Measurements from ENCODE around the gene BASP1.

BASP1 gene

DNA sequence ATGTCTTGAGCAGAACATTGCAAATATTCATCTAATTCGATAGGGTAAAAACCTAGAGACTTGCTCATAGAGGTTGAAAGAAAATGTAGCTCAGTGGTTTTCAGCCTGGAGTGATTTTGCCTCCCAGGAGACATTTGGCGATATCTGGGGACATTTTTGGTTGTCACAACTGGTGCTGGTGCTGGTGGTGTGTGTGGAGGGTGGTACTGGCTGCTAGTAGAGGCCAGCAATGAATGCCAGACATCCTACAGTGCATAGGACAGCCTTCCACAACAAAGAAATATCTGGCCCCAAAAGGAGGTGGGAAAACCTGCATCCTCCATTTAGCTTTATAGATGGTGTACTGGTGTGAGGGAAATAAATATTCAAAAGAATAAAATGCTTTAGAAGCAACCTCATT lies 2.1 kb upstream of the BASP1 start:
- no peaks in the 10 kb centered on the region for H3K27me3 ChIP-seq (ENCODE audit: control insufficient read depth, insufficient read depth, low read length)
- no peaks in the 10 kb centered on the region for H3K4me1 ChIP-seq (ENCODE audit: control insufficient read depth, insufficient read depth, low read length)
- no CpG with 5 or more reads among the region's 2 CpGs for WGBS (ENCODE audit: insufficient coverage, insufficient read length)
- no peak for DNase-seq (ENCODE audit: low read depth, low spot score)
- no peaks in the 10 kb centered on the region for H3K36me3 ChIP-seq (ENCODE audit: control insufficient read depth, insufficient read depth, low read length)
- no peaks in the 10 kb centered on the region for H3K9me3 ChIP-seq (ENCODE audit: control insufficient read depth, insufficient read depth, low read length)
- H3K4me3 ChIP-seq (ENCODE audit: low read length): no peak overlapping the region
- no peak overlapping the region for H3K27ac ChIP-seq (ENCODE audit: low read length)

- peak overlapping the region; percentile 86 for H3K4me3 ChIP-seq (ENCODE audit: low read length)
Measured at GRCh38 chr5:17216176-17216973, 1.1 kb upstream of the BASP1 start.

GRCh38 chr5:17216974-17217492 lies 398 bp upstream of the BASP1 start:
- Histone ChIP-seq H3K36me3 (ENCODE audit: control insufficient read depth, insufficient read depth, low read length) (no peaks in the 10 kb centered on the region), H3K27ac (ENCODE audit: low read length) (no peak overlapping the region), H3K9me3 (ENCODE audit: control insufficient read depth, insufficient read depth, low read length) (no peaks in the 10 kb centered on the region), H3K4me1 (ENCODE audit: control insufficient read depth, insufficient read depth, low read length) (no peaks in the 10 kb centered on the region; the same call in 1 of the 2 replicates), H3K27me3 (ENCODE audit: control insufficient read depth, insufficient read depth, low read length) (no peaks in the 10 kb centered on the region), H3K4me3 (ENCODE audit: low read length) (peak overlapping the region; percentile 86)
- no CpG with 5 or more reads among the region's 22 CpGs for WGBS (ENCODE audit: insufficient coverage, insufficient read length)
- no peak for DNase-seq (ENCODE audit: low read depth, low spot score)

More at GRCh38 chr5:17216176-17216973, 1.1 kb upstream of the BASP1 start:
- no peak for DNase-seq (ENCODE audit: low read depth, low spot score)
- Histone ChIP-seq H3K27ac (ENCODE audit: low read length) (no peak overlapping the region), H3K9me3 (ENCODE audit: control insufficient read depth, insufficient read depth, low read length) (no peaks in the 10 kb centered on the region), H3K36me3 (ENCODE audit: control insufficient read depth, insufficient read depth, low read length) (no peaks in the 10 kb centered on the region), H3K27me3 (ENCODE audit: control insufficient read depth, insufficient read depth, low read length) (no peaks in the 10 kb centered on the region), H3K4me1 (ENCODE audit: control insufficient read depth, insufficient read depth, low read length) (no peaks in the 10 kb centered on the region)
- no CpG with 5 or more reads among the region's 59 CpGs for WGBS (ENCODE audit: insufficient coverage, insufficient read length)

DNA sequence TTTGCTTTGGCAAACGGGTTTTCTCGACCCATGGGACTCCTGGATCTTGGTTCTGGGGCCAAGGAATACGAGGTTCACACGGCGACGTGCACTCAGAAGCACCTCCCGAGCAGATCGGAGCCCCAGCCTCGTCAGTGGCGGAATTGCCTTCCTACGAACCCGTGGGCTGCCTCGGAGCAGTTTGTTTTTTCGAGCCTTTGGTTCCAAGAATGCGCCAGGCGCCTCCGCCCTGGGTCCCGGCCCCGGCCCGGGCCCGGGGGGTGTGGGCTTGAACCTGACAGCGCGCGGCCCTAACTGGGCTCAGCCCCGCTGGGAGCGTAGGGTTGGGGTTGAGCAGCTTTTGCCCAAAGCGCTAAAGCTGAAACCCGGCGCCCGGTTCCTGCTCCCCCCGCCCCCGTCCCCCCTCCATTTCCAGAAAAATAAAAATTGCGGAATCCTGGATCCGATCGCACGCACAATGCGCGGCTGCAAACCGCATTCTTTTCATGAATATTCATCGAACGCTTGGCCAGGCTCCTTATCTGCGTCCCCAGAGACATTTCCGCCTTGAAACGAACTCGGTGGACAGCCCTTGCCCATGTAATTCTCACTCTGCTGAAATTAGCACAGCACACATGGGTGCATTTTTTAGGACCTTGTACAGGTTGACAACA lies 1.0 kb downstream of the BASP1 start:
- H3K27me3 ChIP-seq (ENCODE audit: control insufficient read depth, insufficient read depth, low read length): no peaks in the 10 kb centered on the region
- no peaks in the 10 kb centered on the region for H3K36me3 ChIP-seq (ENCODE audit: control insufficient read depth, insufficient read depth, low read length)
- H3K9me3 ChIP-seq (ENCODE audit: control insufficient read depth, insufficient read depth, low read length): no peaks in the 10 kb centered on the region
- DNase-seq (ENCODE audit: low read depth, low spot score): no peak
- peaks cover 5% of the 10 kb centered on the region; the same call in 1 of the 2 replicates for H3K4me1 ChIP-seq (ENCODE audit: control insufficient read depth, insufficient read depth, low read length)
- peak overlapping the region; percentile 86 for H3K4me3 ChIP-seq (ENCODE audit: low read length)
- H3K27ac ChIP-seq (ENCODE audit: low read length): no peak overlapping the region
- WGBS (ENCODE audit: insufficient coverage, insufficient read length): no CpG with 5 or more reads among the region's 45 CpGs

DNA sequence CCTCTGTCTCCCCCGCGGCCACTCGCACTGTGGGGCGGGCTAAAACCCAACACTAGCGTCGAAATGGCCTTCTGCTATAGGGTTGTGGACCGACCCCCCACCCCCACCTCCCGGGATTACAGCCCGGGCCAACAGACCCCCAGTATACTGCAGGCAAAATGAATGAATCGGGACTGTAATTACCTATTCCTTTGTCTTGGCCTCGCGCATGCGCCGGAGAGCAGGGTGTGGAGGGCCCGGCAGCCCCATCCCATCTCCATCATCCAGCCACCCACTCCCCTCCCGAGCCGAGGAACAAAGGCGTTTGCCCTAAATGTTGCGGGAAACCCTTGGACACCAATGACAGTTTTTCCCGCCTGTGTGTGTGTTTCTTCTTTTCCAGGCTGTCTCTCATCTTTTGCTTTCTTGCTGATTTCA lies 1.6 kb downstream of the BASP1 start:
- Histone ChIP-seq H3K4me1 (ENCODE audit: control insufficient read depth, insufficient read depth, low read length) (peaks cover 7% of the 10 kb centered on the region; the same call in 1 of the 2 replicates), H3K36me3 (ENCODE audit: control insufficient read depth, insufficient read depth, low read length) (no peaks in the 10 kb centered on the region), H3K27ac (ENCODE audit: low read length) (no peak overlapping the region), H3K4me3 (ENCODE audit: low read length) (peak overlapping the region; percentile 86; the same call in 1 of the 2 replicates), H3K9me3 (ENCODE audit: control insufficient read depth, insufficient read depth, low read length) (no peaks in the 10 kb centered on the region), H3K27me3 (ENCODE audit: control insufficient read depth, insufficient read depth, low read length) (no peaks in the 10 kb centered on the region)
- DNase-seq (ENCODE audit: low read depth, low spot score): no peak
- no CpG with 5 or more reads among the region's 20 CpGs for WGBS (ENCODE audit: insufficient coverage, insufficient read length)

DNA sequence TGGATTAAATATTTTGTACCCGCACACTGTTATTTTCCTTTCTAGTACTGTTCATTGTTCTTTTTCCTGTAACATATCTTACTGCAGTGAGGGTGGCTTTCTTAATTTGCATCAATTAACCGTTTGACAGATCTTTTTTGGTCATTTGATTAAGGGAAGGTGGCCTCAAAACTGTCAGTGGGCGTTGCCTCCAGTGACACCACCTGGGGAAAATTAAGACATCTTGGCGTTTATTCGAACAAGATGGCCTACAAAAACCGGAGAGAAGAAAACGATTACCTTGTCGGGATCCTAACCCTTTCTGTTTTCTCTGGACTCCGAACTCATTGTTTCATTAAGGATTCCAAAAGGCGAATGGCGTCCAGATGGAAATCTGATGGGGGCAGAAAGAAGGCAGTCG lies 2.0 kb downstream of the BASP1 start:
- no peak overlapping the region; the same call in 1 of the 2 replicates for H3K4me3 ChIP-seq (ENCODE audit: low read length)
- no CpG with 5 or more reads among the region's 12 CpGs for WGBS (ENCODE audit: insufficient coverage, insufficient read length)
- H3K27ac ChIP-seq (ENCODE audit: low read length): no peak overlapping the region
- no peak for DNase-seq (ENCODE audit: low read depth, low spot score)
- no peaks in the 10 kb centered on the region for H3K36me3 ChIP-seq (ENCODE audit: control insufficient read depth, insufficient read depth, low read length)
- H3K27me3 ChIP-seq (ENCODE audit: control insufficient read depth, insufficient read depth, low read length): no peaks in the 10 kb centered on the region
- peaks cover 7% of the 10 kb centered on the region; the same call in 1 of the 2 replicates for H3K4me1 ChIP-seq (ENCODE audit: control insufficient read depth, insufficient read depth, low read length)
- no peaks in the 10 kb centered on the region for H3K9me3 ChIP-seq (ENCODE audit: control insufficient read depth, insufficient read depth, low read length)

- no CpG with 5 or more reads among the region's 6 CpGs for WGBS (ENCODE audit: insufficient coverage, insufficient read length)
- H3K36me3 ChIP-seq (ENCODE audit: control insufficient read depth, insufficient read depth, low read length): no peaks in the 10 kb centered on the region
- no peaks in the 10 kb centered on the region for H3K27me3 ChIP-seq (ENCODE audit: control insufficient read depth, insufficient read depth, low read length)
- H3K9me3 ChIP-seq (ENCODE audit: control insufficient read depth, insufficient read depth, low read length): no peaks in the 10 kb centered on the region
- H3K4me1 ChIP-seq (ENCODE audit: control insufficient read depth, insufficient read depth, low read length): peaks cover 8% of the 10 kb centered on the region; the same call in 1 of the 2 replicates
- H3K4me3 ChIP-seq (ENCODE audit: low read length): no peak overlapping the region
- DNase-seq (ENCODE audit: low read depth, low spot score): no peak
- no peak overlapping the region for H3K27ac ChIP-seq (ENCODE audit: low read length)
Measured at GRCh38 chr5:17219992-17220391, 2.6 kb downstream of the BASP1 start.

DNA sequence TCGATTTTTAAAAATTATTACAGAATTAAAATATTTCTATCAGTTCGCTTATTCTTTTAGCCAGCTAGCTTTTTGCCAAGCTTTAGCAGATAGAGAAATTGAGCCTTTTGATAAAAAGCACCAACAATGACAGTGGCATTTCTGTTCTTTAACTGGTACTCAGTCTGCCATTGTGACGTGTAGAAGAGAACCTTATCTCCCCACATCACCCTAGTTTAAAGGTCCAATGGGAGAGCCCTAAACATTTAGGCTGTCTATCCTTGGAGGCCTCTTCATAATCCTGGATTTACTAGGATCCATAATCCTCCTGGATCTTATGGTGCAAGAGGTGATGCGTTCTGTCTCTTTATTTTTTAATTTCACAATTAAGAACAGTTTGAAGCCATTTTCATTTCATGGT lies 3.0 kb downstream of the BASP1 start:
- H3K4me1 ChIP-seq (ENCODE audit: control insufficient read depth, insufficient read depth, low read length): peaks cover 8% of the 10 kb centered on the region; the same call in 1 of the 2 replicates
- H3K4me3 ChIP-seq (ENCODE audit: low read length): no peak overlapping the region
- H3K36me3 ChIP-seq (ENCODE audit: control insufficient read depth, insufficient read depth, low read length): no peaks in the 10 kb centered on the region

GRCh38 chr5:17221843-17222636 lies 4.6 kb downstream of the BASP1 start:
- Histone ChIP-seq H3K27ac (ENCODE audit: low read length) (no peak overlapping the region), H3K4me3 (ENCODE audit: low read length) (no peak overlapping the region), H3K27me3 (ENCODE audit: control insufficient read depth, insufficient read depth, low read length) (no peaks in the 10 kb centered on the region), H3K36me3 (ENCODE audit: control insufficient read depth, insufficient read depth, low read length) (no peaks in the 10 kb centered on the region), H3K4me1 (ENCODE audit: control insufficient read depth, insufficient read depth, low read length) (peaks cover 8% of the 10 kb centered on the region; the same call in 1 of the 2 replicates), H3K9me3 (ENCODE audit: control insufficient read depth, insufficient read depth, low read length) (no peaks in the 10 kb centered on the region)
- 100% methylated on average over 1 of the region's 4 CpGs for WGBS (ENCODE audit: insufficient coverage, insufficient read length)
- DNase-seq (ENCODE audit: low read depth, low spot score): no peak

More for the DNA sequence above, 3.0 kb downstream of the BASP1 start:
- WGBS (ENCODE audit: insufficient coverage, insufficient read length): no CpG with 5 or more reads among the region's 4 CpGs
- H3K9me3 ChIP-seq (ENCODE audit: control insufficient read depth, insufficient read depth, low read length): no peaks in the 10 kb centered on the region
- H3K27me3 ChIP-seq (ENCODE audit: control insufficient read depth, insufficient read depth, low read length): no peaks in the 10 kb centered on the region
- H3K27ac ChIP-seq (ENCODE audit: low read length): no peak overlapping the region
- DNase-seq (ENCODE audit: low read depth, low spot score): no peak

- H3K4me3 ChIP-seq (ENCODE audit: low read length): no peak overlapping the region
- no peak for DNase-seq (ENCODE audit: low read depth, low spot score)
Measured at GRCh38 chr5:17222664-17223063, 5.2 kb downstream of the BASP1 start.

More at GRCh38 chr5:17222664-17223063, 5.2 kb downstream of the BASP1 start:
- Histone ChIP-seq H3K9me3 (ENCODE audit: control insufficient read depth, insufficient read depth, low read length) (no peaks in the 10 kb centered on the region), H3K27me3 (ENCODE audit: control insufficient read depth, insufficient read depth, low read length) (no peaks in the 10 kb centered on the region), H3K36me3 (ENCODE audit: control insufficient read depth, insufficient read depth, low read length) (no peaks in the 10 kb centered on the region), H3K4me1 (ENCODE audit: control insufficient read depth, insufficient read depth, low read length) (peaks cover 8% of the 10 kb centered on the region; the same call in 1 of the 2 replicates), H3K27ac (ENCODE audit: low read length) (no peak overlapping the region)
- no CpG with 5 or more reads among the region's 2 CpGs for WGBS (ENCODE audit: insufficient coverage, insufficient read length)

Measured in iPS DF 6.9 (cell line).